ENCODE measurements around the gene DSN1. TPM values are rescaled to one million over a fixed set of nuclear protein-coding genes. Genes with fewer than 3 reads are reported as not detected.

Gene DSN1
- total RNA-seq, 1 donor: 8.0 TPM

DNA sequence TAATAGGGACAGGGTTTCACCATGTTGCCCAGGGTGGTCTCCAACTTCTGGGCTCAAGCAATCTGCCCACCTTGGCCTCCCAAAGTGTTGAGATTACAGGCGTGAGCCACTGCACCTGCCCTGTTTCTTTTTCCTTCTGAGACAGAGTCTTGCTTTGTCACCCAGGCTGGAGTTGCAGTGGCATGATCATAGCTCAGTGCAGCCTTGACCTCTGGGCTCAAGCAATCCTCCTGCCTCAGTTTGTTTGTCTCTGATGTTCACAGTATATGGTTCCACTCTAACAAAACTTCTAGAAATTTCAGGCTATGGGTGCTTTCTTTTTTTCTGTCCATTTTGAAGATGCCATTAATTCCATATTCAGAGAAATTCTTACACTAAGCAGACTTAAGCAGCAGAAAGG is 60.8 kb downstream of the DSN1 start:
- Histone ChIP-seq H3K4me2 (ENCODE audit: insufficient read depth, low read length) (no peak overlapping the region), H3K36me3 (ENCODE audit: insufficient read depth, low read length) (no peaks in the 10 kb centered on the region), H4K20me1 (ENCODE audit: insufficient read depth, low read length) (no peaks in the 10 kb centered on the region), H3K27ac (ENCODE audit: low read depth, low read length) (no peak overlapping the region), H3K79me2 (ENCODE audit: insufficient read depth, low read length) (no peaks in the 10 kb centered on the region), H3K27me3 (ENCODE audit: insufficient read depth, low read length) (no peaks in the 10 kb centered on the region), H3K9me3 (ENCODE audit: low read depth, low read length) (no peaks in the 10 kb centered on the region), H2AFZ (ENCODE audit: low read length) (no peak overlapping the region), H3K4me3 (ENCODE audit: insufficient read depth, low read length) (no peak overlapping the region), H3K4me1 (ENCODE audit: insufficient read depth, low read length) (no peaks in the 10 kb centered on the region)
- TF ChIP-seq, protein P1, sequence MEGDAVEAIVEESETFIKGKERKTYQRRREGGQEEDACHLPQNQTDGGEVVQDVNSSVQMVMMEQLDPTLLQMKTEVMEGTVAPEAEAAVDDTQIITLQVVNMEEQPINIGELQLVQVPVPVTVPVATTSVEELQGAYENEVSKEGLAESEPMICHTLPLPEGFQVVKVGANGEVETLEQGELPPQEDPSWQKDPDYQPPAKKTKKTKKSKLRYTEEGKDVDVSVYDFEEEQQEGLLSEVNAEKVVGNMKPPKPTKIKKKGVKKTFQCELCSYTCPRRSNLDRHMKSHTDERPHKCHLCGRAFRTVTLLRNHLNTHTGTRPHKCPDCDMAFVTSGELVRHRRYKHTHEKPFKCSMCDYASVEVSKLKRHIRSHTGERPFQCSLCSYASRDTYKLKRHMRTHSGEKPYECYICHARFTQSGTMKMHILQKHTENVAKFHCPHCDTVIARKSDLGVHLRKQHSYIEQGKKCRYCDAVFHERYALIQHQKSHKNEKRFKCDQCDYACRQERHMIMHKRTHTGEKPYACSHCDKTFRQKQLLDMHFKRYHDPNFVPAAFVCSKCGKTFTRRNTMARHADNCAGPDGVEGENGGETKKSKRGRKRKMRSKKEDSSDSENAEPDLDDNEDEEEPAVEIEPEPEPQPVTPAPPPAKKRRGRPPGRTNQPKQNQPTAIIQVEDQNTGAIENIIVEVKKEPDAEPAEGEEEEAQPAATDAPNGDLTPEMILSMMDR (IDR thresholded peaks at IDR 0.05; ENCODE audit: extremely low read depth, low read depth, low read length): no peak
- DNase-seq (ENCODE audit: insufficient read length, low spot score, missing footprints): no peak

DNA sequence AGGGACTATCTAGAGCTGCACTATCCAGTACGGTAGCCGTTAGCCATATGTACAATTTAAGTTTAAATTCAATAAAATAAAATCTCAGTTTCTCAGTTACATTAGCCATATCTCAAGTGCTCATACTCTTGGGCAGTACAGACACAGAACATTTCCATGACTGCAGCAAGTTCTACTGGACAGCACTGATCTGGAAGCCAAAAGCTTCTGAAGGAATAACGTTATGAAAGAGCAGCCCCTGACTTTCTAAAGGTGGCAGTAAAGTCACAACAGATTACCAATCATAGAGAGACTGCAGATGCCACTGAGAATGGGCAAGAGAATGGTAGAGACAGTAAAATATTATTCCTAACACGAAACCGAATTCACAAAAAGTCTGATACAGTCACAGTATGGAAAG is 64.4 kb downstream of the DSN1 start:
- H2AFZ ChIP-seq (ENCODE audit: low read length): no peak overlapping the region
- no peaks in the 10 kb centered on the region for H3K79me2 ChIP-seq (ENCODE audit: insufficient read depth, low read length)
- H3K36me3 ChIP-seq (ENCODE audit: insufficient read depth, low read length): peaks cover 6% of the 10 kb centered on the region
- TF ChIP-seq, protein P1 (IDR thresholded peaks at IDR 0.05; ENCODE audit: extremely low read depth, low read depth, low read length): no peak
- DNase-seq (ENCODE audit: insufficient read length, low spot score, missing footprints): no peak
- H3K9me3 ChIP-seq (ENCODE audit: low read depth, low read length): no peaks in the 10 kb centered on the region
- no peak overlapping the region for H3K27ac ChIP-seq (ENCODE audit: low read depth, low read length)
- H3K4me1 ChIP-seq (ENCODE audit: insufficient read depth, low read length): no peaks in the 10 kb centered on the region
- H3K4me2 ChIP-seq (ENCODE audit: insufficient read depth, low read length): no peak overlapping the region
- no peaks in the 10 kb centered on the region for H3K27me3 ChIP-seq (ENCODE audit: insufficient read depth, low read length)
- H3K4me3 ChIP-seq (ENCODE audit: insufficient read depth, low read length): no peak overlapping the region
- H4K20me1 ChIP-seq (ENCODE audit: insufficient read depth, low read length): no peaks in the 10 kb centered on the region

DNA sequence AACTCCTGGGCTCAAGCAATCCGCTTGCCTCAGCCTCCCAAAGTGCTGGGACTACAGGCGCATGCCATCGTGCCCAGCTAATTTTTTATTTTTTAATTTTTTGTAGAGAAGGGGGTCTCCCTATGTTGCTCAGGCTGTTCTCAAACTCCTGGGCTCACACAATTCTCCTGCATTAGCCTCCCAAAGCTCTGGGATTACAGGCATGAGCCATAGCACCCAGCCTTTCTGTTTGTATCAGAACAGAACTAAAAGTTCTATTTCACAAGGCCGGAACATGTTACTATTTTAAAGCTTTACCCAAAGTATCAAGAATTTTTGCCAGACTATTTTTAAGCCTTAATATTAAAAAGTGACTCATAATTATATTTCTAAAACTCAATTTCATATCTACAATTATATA is 70.0 kb downstream of the DSN1 start:
- H3K27me3 ChIP-seq (ENCODE audit: insufficient read depth, low read length): no peaks in the 10 kb centered on the region
- no peaks in the 10 kb centered on the region for H3K9me3 ChIP-seq (ENCODE audit: low read depth, low read length)
- no peak overlapping the region for H3K27ac ChIP-seq (ENCODE audit: low read depth, low read length)
- no peak for DNase-seq (ENCODE audit: insufficient read length, low spot score, missing footprints)
- H3K4me2 ChIP-seq (ENCODE audit: insufficient read depth, low read length): no peak overlapping the region
- TF ChIP-seq, protein P1 (IDR thresholded peaks at IDR 0.05; ENCODE audit: extremely low read depth, low read depth, low read length): no peak
- no peak overlapping the region for H2AFZ ChIP-seq (ENCODE audit: low read length)
- H4K20me1 ChIP-seq (ENCODE audit: insufficient read depth, low read length): no peaks in the 10 kb centered on the region
- H3K36me3 ChIP-seq (ENCODE audit: insufficient read depth, low read length): peaks cover 6% of the 10 kb centered on the region
- H3K79me2 ChIP-seq (ENCODE audit: insufficient read depth, low read length): no peaks in the 10 kb centered on the region
- H3K4me1 ChIP-seq (ENCODE audit: insufficient read depth, low read length): no peaks in the 10 kb centered on the region
- no peak overlapping the region for H3K4me3 ChIP-seq (ENCODE audit: insufficient read depth, low read length)

Other genes with a start within 250 kb of the DSN1 start
- gene MYL9, start 232.2 kb downstream of the DSN1 start, total RNA-seq: 135 and 141 TPM in 2 replicates
- 9.7 and 10.9 TPM in 2 replicates for gene TGIF2, start 200.2 kb downstream of the DSN1 start, total RNA-seq
- gene RAB5IF, start 168.0 kb downstream of the DSN1 start, total RNA-seq: 54.2 and 59.7 TPM in 2 replicates
- under 0.01 and 0.36 TPM in 2 replicates for gene SLA2, start 127.6 kb downstream of the DSN1 start, total RNA-seq
- gene NDRG3, start 27.7 kb downstream of the DSN1 start, total RNA-seq: 26.4 and 31.2 TPM in 2 replicates
- not detected in 2 replicates for gene TLDC2, start 102.4 kb upstream of the DSN1 start, total RNA-seq
- gene SAMHD1, start 177.9 kb upstream of the DSN1 start, total RNA-seq: 30.4 and 32.6 TPM in 2 replicates